SU-DHL-6 (cell line): ENCODE measurements around the gene EVA1C.

Experiments
- CTCF ChIP-seq: fragments of 200-600 bp; sonication (generic); IDR thresholded peaks from one replicate; pipeline ENCODE4 v1.5.1; 2017; ENCODE audit warnings: antibody characterized with exemption, mild to moderate bottlenecking, low read length, moderate library complexity; ENCODE audit not compliant: insufficient read depth, poor library complexity, severe bottlenecking
- EZH2phosphoT487 ChIP-seq: fragments of 200-600 bp; sonication (generic), shearing (Covaris generic); conservative IDR thresholded peaks from 2 replicates; pipeline ENCODE4 v1.6.1; 2018; ENCODE audit warnings: mild to moderate bottlenecking, antibody characterized with exemption, low read length, moderate library complexity, mixed read lengths

GRCh38 chr21:32558106-32558505, 145.6 kb downstream of the EVA1C start:
- TF ChIP-seq CTCF: no peak
- TF ChIP-seq EZH2phosphoT487: no peak
